ENCODE measurements around the gene ATXN3L.

The ATXN3L gene

GRCh38 chrX:13319953-13320352 lies at the start of gene ATXN3L:
Gene ATXN3L, minus strand, starts transcription at chrX:13320053. Its CDS starts 119 bp downstream, at chrX:13319934.
- no peak for TF ChIP-seq ZNF274 (IDR thresholded peaks at IDR 0.05; ENCODE audit: low read depth, low read length)
- TF ChIP-seq SUZ12 (IDR thresholded peaks at IDR 0.05; ENCODE audit: extremely low read depth, insufficient read depth, insufficient read length) = no peak
- no peak for TF ChIP-seq YY1 (IDR thresholded peaks at IDR 0.05; ENCODE audit: insufficient read depth, insufficient read length)
- Histone ChIP-seq H3K4me3 (ENCODE audit: insufficient read length, low read depth) (no peak within 1 kb of the TSS), H3K9ac (ENCODE audit: insufficient read length, low read depth) (no peak within 1 kb of the TSS), H3K27me3 (ENCODE audit: insufficient read depth, insufficient read length) (no peaks in the 10 kb centered on the region), H3K9me3 (ENCODE audit: insufficient read depth, low read length) (no peaks in the 10 kb centered on the region), H3K4me1 (ENCODE audit: insufficient read depth, insufficient read length) (no peaks in the 10 kb centered on the region), H3K36me3 (ENCODE audit: insufficient read depth, insufficient read length, low read length) (no peaks in the 10 kb centered on the region)
- no peak for DNase-seq (ENCODE audit: low read depth, low spot score)

GRCh38 chrX:13369256-13370030 lies 49.6 kb upstream of the ATXN3L start:
- no peak for TF ChIP-seq SUZ12 (IDR thresholded peaks at IDR 0.05; ENCODE audit: extremely low read depth, insufficient read depth, insufficient read length)
- TF ChIP-seq ZNF274 (IDR thresholded peaks at IDR 0.05; ENCODE audit: low read depth, low read length) = no peak
- TF ChIP-seq YY1 (IDR thresholded peaks at IDR 0.05; ENCODE audit: insufficient read depth, insufficient read length) = no peak
- H3K4me3 ChIP-seq (ENCODE audit: insufficient read length, low read depth) = no peak overlapping the region
- DNase-seq (ENCODE audit: low read depth, low spot score) = no peak
- H3K27me3 ChIP-seq (ENCODE audit: insufficient read depth, insufficient read length) = no peaks in the 10 kb centered on the region
- H3K9ac ChIP-seq (ENCODE audit: insufficient read length, low read depth) = no peak overlapping the region
- H3K4me1 ChIP-seq (ENCODE audit: insufficient read depth, insufficient read length) = no peaks in the 10 kb centered on the region
- no peaks in the 10 kb centered on the region for H3K9me3 ChIP-seq (ENCODE audit: insufficient read depth, low read length)
- H3K36me3 ChIP-seq (ENCODE audit: insufficient read depth, insufficient read length, low read length) = no peaks in the 10 kb centered on the region

GRCh38 chrX:13367950-13368349 lies 48.1 kb upstream of the ATXN3L start:
- H3K4me3 ChIP-seq (ENCODE audit: insufficient read length, low read depth) = no peak overlapping the region
- no peaks in the 10 kb centered on the region for H3K27me3 ChIP-seq (ENCODE audit: insufficient read depth, insufficient read length)
- no peaks in the 10 kb centered on the region for H3K4me1 ChIP-seq (ENCODE audit: insufficient read depth, insufficient read length)

GRCh38 chrX:13366698-13367097 lies 46.8 kb upstream of the ATXN3L start:
- Histone ChIP-seq H3K4me3 (ENCODE audit: insufficient read length, low read depth) (no peak overlapping the region), H3K4me1 (ENCODE audit: insufficient read depth, insufficient read length) (no peaks in the 10 kb centered on the region), H3K9ac (ENCODE audit: insufficient read length, low read depth) (no peak overlapping the region), H3K27me3 (ENCODE audit: insufficient read depth, insufficient read length) (no peaks in the 10 kb centered on the region), H3K9me3 (ENCODE audit: insufficient read depth, low read length) (no peaks in the 10 kb centered on the region), H3K36me3 (ENCODE audit: insufficient read depth, insufficient read length, low read length) (no peaks in the 10 kb centered on the region)
- no peak for DNase-seq (ENCODE audit: low read depth, low spot score)
- TF ChIP-seq YY1 (IDR thresholded peaks at IDR 0.05; ENCODE audit: insufficient read depth, insufficient read length) = no peak

More at GRCh38 chrX:13367950-13368349, 48.1 kb upstream of the ATXN3L start:
- no peak for DNase-seq (ENCODE audit: low read depth, low spot score)
- no peaks in the 10 kb centered on the region for H3K9me3 ChIP-seq (ENCODE audit: insufficient read depth, low read length)
- no peak for TF ChIP-seq YY1 (IDR thresholded peaks at IDR 0.05; ENCODE audit: insufficient read depth, insufficient read length)
- no peak for TF ChIP-seq ZNF274 (IDR thresholded peaks at IDR 0.05; ENCODE audit: low read depth, low read length)
- no peak for TF ChIP-seq SUZ12 (IDR thresholded peaks at IDR 0.05; ENCODE audit: extremely low read depth, insufficient read depth, insufficient read length)
- H3K9ac ChIP-seq (ENCODE audit: insufficient read length, low read depth) = no peak overlapping the region
- no peaks in the 10 kb centered on the region for H3K36me3 ChIP-seq (ENCODE audit: insufficient read depth, insufficient read length, low read length)

- H3K9ac ChIP-seq (ENCODE audit: insufficient read length, low read depth) = no peak overlapping the region
- no peak for DNase-seq (ENCODE audit: low read depth, low spot score)
- H3K4me1 ChIP-seq (ENCODE audit: insufficient read depth, insufficient read length) = no peaks in the 10 kb centered on the region
- H3K27me3 ChIP-seq (ENCODE audit: insufficient read depth, insufficient read length) = no peaks in the 10 kb centered on the region
- H3K9me3 ChIP-seq (ENCODE audit: insufficient read depth, low read length) = no peaks in the 10 kb centered on the region
- H3K4me3 ChIP-seq (ENCODE audit: insufficient read length, low read depth) = no peak overlapping the region
- no peaks in the 10 kb centered on the region for H3K36me3 ChIP-seq (ENCODE audit: insufficient read depth, insufficient read length, low read length)
- no peak for TF ChIP-seq YY1 (IDR thresholded peaks at IDR 0.05; ENCODE audit: insufficient read depth, insufficient read length)
- TF ChIP-seq SUZ12 (IDR thresholded peaks at IDR 0.05; ENCODE audit: extremely low read depth, insufficient read depth, insufficient read length) = no peak
- TF ChIP-seq ZNF274 (IDR thresholded peaks at IDR 0.05; ENCODE audit: low read depth, low read length) = no peak
Observed at GRCh38 chrX:13365161-13365560, 45.3 kb upstream of the ATXN3L start.

GRCh38 chrX:13364230-13364857 lies 44.5 kb upstream of the ATXN3L start:
- Histone ChIP-seq H3K4me1 (ENCODE audit: insufficient read depth, insufficient read length) (no peaks in the 10 kb centered on the region), H3K36me3 (ENCODE audit: insufficient read depth, insufficient read length, low read length) (no peaks in the 10 kb centered on the region), H3K9me3 (ENCODE audit: insufficient read depth, low read length) (no peaks in the 10 kb centered on the region), H3K4me3 (ENCODE audit: insufficient read length, low read depth) (no peak overlapping the region), H3K27me3 (ENCODE audit: insufficient read depth, insufficient read length) (no peaks in the 10 kb centered on the region), H3K9ac (ENCODE audit: insufficient read length, low read depth) (no peak overlapping the region)
- no peak for DNase-seq (ENCODE audit: low read depth, low spot score)
- TF ChIP-seq SUZ12 (IDR thresholded peaks at IDR 0.05; ENCODE audit: extremely low read depth, insufficient read depth, insufficient read length) (no peak), ZNF274 (IDR thresholded peaks at IDR 0.05; ENCODE audit: low read depth, low read length) (no peak), YY1 (IDR thresholded peaks at IDR 0.05; ENCODE audit: insufficient read depth, insufficient read length) (no peak)

GRCh38 chrX:13360146-13360545 lies 40.3 kb upstream of the ATXN3L start:
- Histone ChIP-seq H3K9me3 (ENCODE audit: insufficient read depth, low read length) (no peaks in the 10 kb centered on the region), H3K9ac (ENCODE audit: insufficient read length, low read depth) (no peak overlapping the region), H3K4me1 (ENCODE audit: insufficient read depth, insufficient read length) (no peaks in the 10 kb centered on the region), H3K27me3 (ENCODE audit: insufficient read depth, insufficient read length) (no peaks in the 10 kb centered on the region), H3K36me3 (ENCODE audit: insufficient read depth, insufficient read length, low read length) (no peaks in the 10 kb centered on the region), H3K4me3 (ENCODE audit: insufficient read length, low read depth) (no peak overlapping the region)
- TF ChIP-seq YY1 (IDR thresholded peaks at IDR 0.05; ENCODE audit: insufficient read depth, insufficient read length) (no peak), SUZ12 (IDR thresholded peaks at IDR 0.05; ENCODE audit: extremely low read depth, insufficient read depth, insufficient read length) (no peak), ZNF274 (IDR thresholded peaks at IDR 0.05; ENCODE audit: low read depth, low read length) (no peak)
- no peak for DNase-seq (ENCODE audit: low read depth, low spot score)
